ENCODE data around the gene AAR2. TPM values are rescaled to one million over a fixed set of nuclear protein-coding genes. Genes with fewer than 3 reads are reported as not detected.

The AAR2 gene
- polyA plus RNA-seq, 4 donors: 40.7 to 49.4 (median 46.0) TPM

- DNase-seq (ENCODE audit: low read depth in 4 of 4, low spot score in 2 of 4): no peak
Measured at GRCh38 chr20:36275441-36276189, 39.3 kb downstream of the AAR2 start.

GRCh38 chr20:36277546-36277945 lies 41.3 kb downstream of the AAR2 start:
- no peak for DNase-seq (ENCODE audit: low read depth in 4 of 4, low spot score in 2 of 4)

GRCh38 chr20:36279362-36279761 lies 43.1 kb downstream of the AAR2 start:
- no peak for DNase-seq (ENCODE audit: low read depth in 4 of 4, low spot score in 2 of 4)

- no peak for DNase-seq (ENCODE audit: low read depth in 4 of 4, low spot score in 2 of 4)
Measured at GRCh38 chr20:36279776-36280175, 43.5 kb downstream of the AAR2 start.

- no peak for DNase-seq (ENCODE audit: low read depth in 4 of 4, low spot score in 2 of 4)
Measured at GRCh38 chr20:36281785-36282380, 45.6 kb downstream of the AAR2 start.

- no peak for DNase-seq (ENCODE audit: low read depth in 4 of 4, low spot score in 2 of 4)
Measured at GRCh38 chr20:36284751-36285150, 48.5 kb downstream of the AAR2 start.

- DNase-seq (ENCODE audit: low read depth in 4 of 4, low spot score in 2 of 4): no peak
Measured at GRCh38 chr20:36285746-36286447, 49.6 kb downstream of the AAR2 start.

- DNase-seq (ENCODE audit: low read depth in 4 of 4, low spot score in 2 of 4): no peak
Measured at GRCh38 chr20:36297656-36298055, 61.4 kb downstream of the AAR2 start.

GRCh38 chr20:36298061-36298460 lies 61.8 kb downstream of the AAR2 start:
- DNase-seq (ENCODE audit: low read depth in 4 of 4, low spot score in 2 of 4): no peak

GRCh38 chr20:36298795-36299339 lies 62.6 kb downstream of the AAR2 start:
- DNase-seq (ENCODE audit: low read depth in 4 of 4, low spot score in 2 of 4): no peak

GRCh38 chr20:36299459-36299858 lies 63.2 kb downstream of the AAR2 start:
- no peak for DNase-seq (ENCODE audit: low read depth in 4 of 4, low spot score in 2 of 4)

- DNase-seq (ENCODE audit: low read depth in 4 of 4, low spot score in 2 of 4): no peak
Measured at GRCh38 chr20:36301359-36302119, 65.3 kb downstream of the AAR2 start.

- DNase-seq (ENCODE audit: low read depth in 4 of 4, low spot score in 2 of 4): no peak
Measured at GRCh38 chr20:36303020-36303595, 66.8 kb downstream of the AAR2 start.

- no peak for DNase-seq (ENCODE audit: low read depth in 4 of 4, low spot score in 2 of 4)
Measured at GRCh38 chr20:36303831-36304230, 67.6 kb downstream of the AAR2 start.

- DNase-seq (ENCODE audit: low read depth in 4 of 4, low spot score in 2 of 4): no peak
Measured at GRCh38 chr20:36304786-36305495, 68.7 kb downstream of the AAR2 start.

- DNase-seq (ENCODE audit: low read depth in 4 of 4, low spot score in 2 of 4): peak in 1 of 4 donors; percentile 9
Measured at GRCh38 chr20:36305602-36306551, 69.6 kb downstream of the AAR2 start, which contains the start of gene DLGAP4. Gene DLGAP4 (plus strand): TSS chr20:36306339. CDS start chr20:36431718, 125,379 bp downstream.

Data from left renal cortex interstitium (tissue), 4 donors.